ENCODE measurements around the gene GBE1.

GBE1 gene

GRCh38 chr3:81699536-81700320, 61.7 kb downstream of the GBE1 start:
- no peak for DNase-seq (ENCODE audit: low read depth in 2 of 2)

GRCh38 chr3:81696090-81696489, 65.4 kb downstream of the GBE1 start:
- no peak for DNase-seq (ENCODE audit: low read depth in 2 of 2)

DNA sequence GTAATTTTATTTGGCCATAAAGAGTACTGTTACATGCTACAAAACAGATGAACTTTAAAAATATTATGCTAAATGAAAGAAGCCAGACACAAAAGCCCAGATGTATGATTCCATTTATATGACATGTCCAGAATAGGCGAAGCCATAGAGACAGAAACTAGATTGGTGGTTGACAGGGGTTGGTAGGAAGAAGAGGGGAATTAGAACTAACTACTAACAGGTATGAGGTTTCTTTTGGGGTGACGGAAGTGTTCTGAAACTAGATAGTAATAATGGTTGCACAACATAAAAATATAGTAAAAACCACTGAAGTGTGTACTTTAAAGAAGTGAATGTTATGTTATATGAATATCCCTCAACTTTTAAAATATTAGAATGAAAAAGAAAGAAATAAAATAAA, 66.1 kb downstream of the GBE1 start:
- no peak for DNase-seq (ENCODE audit: low read depth in 2 of 2)

DNA sequence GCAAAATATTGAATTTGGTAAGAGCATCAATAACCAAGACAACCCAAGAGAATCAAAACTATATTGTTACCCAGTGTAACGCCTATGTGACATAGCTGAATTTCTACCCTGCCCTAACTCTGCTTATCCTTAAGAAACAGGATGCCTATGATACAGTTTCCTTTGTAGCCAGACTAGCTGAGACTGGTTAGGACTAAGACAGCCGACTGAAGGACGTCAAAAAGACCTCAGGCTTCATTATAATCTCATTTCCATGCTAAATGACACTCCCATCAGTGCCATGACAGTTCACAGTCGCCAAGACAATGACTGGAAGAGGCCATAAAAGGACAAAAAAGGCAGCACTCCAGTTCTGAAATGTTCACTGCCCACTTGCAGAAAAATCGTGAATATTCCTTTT, 66.8 kb downstream of the GBE1 start:
- no peak for DNase-seq (ENCODE audit: low read depth in 2 of 2)

GRCh38 chr3:81692766-81693165, 68.7 kb downstream of the GBE1 start:
- no peak for DNase-seq (ENCODE audit: low read depth in 2 of 2)

GRCh38 chr3:81689617-81690016, 71.8 kb downstream of the GBE1 start:
- DNase-seq (ENCODE audit: low read depth in 2 of 2), result no peak

GRCh38 chr3:81684751-81685395, 76.6 kb downstream of the GBE1 start:
- DNase-seq (ENCODE audit: low read depth in 2 of 2), result no peak

- DNase-seq (ENCODE audit: low read depth in 2 of 2), result no peak
Measured at GRCh38 chr3:81676706-81677456, 84.6 kb downstream of the GBE1 start.

GRCh38 chr3:81674690-81675089, 86.8 kb downstream of the GBE1 start:
- DNase-seq (ENCODE audit: low read depth in 2 of 2), result no peak

- no peak for DNase-seq (ENCODE audit: low read depth in 2 of 2)
Measured at GRCh38 chr3:81668283-81668682, 93.2 kb downstream of the GBE1 start.

- no peak for DNase-seq (ENCODE audit: low read depth in 2 of 2)
Measured at GRCh38 chr3:81666502-81667121, 94.8 kb downstream of the GBE1 start.

GRCh38 chr3:81663114-81663513, 98.3 kb downstream of the GBE1 start:
- DNase-seq (ENCODE audit: low read depth in 2 of 2), result no peak

GRCh38 chr3:81660036-81660435, 101.4 kb downstream of the GBE1 start:
- no peak for DNase-seq (ENCODE audit: low read depth in 2 of 2)

DNA sequence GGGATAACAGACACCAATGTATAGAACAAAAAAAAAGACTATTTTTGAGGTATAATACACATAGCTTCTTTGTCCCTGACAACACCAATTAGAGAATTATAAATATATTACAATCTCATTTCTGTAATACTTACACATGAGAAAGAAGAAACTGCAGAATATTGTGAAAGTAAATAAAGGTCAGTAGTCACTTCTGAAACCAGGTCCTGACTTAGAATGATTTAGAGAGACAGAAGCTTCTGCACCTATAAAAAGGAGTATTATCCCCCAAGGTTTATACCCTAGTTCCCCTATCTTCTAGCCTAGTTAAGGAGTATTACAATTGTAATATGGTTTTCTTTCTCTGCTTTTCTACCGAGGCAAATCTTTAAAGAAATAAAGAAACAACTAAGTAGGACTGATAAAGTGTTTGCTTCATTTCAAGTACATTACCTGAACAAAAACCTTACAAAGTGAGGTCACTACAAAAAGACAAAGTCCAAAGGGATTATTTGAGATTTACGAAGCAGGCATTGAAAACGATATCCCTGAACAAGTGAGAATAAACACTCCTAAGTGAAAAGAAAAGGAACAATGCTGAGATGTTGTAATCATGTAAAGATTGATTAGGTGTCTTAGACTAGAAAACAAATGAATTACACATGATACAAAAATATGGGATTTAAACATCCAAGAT, 103.0 kb downstream of the GBE1 start:
- no peak for DNase-seq (ENCODE audit: low read depth in 2 of 2)

DNA sequence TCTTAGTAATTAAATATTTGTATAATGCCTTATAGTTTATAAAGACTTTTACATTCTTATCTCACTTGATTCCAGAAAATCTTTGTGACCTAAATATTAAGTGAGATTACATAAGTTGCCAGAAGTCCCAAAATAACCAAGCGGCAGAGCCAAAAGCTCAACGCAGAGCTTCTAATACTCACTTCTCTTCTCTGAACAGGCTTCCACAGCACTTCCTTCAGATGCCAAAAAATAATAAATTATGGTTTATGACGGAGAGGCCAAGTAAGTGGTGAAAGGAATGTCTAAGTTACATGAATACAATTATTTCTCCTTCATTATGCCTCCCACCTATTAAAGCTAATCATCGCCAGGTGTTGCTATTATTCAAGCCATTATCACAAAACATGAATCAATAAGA, 110.3 kb downstream of the GBE1 start:
- DNase-seq (ENCODE audit: low read depth in 2 of 2), result no peak

DNA sequence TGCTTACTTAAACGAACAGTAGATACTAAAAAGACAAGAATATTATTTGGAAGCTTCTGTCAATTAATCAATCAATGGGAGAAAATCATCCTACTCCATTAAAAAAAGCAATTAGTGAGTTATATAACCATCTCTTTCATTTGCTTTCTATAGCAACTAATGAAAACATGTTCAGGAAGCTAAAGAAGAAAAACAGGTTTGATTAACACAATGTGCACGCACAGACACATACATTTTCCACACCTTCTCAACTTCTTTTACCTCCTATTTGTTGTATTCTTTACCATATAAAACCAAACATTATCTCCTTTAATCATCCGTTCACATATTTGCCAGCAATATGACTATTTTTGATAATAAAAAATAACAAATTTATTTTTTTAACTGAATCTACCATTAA, 111.3 kb downstream of the GBE1 start:
- DNase-seq (ENCODE audit: low read depth in 2 of 2), result no peak

DNA sequence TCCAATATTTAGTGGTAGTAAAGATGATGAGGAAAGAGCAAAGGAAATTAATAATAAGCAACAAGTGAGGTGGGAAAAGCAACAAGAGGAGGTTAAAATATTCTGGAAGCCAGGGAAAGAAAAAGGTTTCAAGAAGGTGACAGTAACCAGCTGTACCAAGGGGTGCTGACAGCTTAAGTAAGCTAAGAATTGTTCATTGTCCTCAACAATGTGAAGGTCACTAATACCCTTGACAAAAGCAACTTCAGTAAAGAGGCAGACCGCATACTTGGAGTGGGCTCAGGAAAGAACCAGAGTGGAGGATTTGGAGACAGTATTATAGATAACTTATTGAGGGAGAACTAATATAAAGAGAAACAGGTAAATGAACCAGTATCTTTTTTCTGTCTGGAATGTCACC, 116.2 kb downstream of the GBE1 start:
- DNase-seq (ENCODE audit: low read depth in 2 of 2), result no peak

GRCh38 chr3:81643721-81644120, 117.7 kb downstream of the GBE1 start:
- DNase-seq (ENCODE audit: low read depth in 2 of 2), result no peak

DNA sequence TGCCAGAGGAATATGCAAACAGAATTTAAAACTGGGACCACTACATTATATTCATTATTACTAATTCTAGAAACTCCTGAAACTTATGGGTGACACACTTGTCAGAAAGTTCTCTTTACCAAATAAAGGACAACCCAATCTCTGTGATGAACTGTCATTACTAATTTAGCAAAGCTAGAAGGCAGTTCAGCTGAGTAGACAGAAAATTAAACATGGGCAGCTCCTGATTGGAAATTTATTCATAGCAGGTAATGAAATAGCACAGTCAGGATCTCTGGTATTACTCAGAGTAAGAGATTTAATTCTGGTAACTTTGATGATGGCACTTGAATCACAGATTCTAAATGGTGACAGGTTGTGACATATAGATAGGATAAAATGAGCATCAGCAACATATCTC, 123.0 kb downstream of the GBE1 start:
- DNase-seq (ENCODE audit: low read depth in 2 of 2), result no peak

DNA sequence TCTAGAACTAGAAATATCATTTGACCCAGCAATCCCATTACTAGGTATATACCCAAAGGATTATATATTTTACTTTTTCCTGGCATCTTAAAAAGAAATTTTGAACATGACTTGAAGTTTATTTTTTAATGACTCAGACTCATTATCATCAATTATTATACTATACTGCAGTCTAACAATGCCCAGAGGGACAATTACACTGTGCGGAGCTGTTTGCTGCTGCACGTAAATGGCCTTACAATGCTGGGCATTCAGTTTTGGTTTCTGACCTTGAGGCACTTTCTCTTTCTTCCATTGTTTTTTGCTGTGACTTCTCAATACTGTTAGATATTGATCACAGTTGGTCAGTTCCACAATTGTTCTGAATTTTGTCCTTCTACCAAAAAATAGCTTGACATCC, 128.8 kb downstream of the GBE1 start:
- DNase-seq (ENCODE audit: low read depth in 2 of 2), result no peak

DNA sequence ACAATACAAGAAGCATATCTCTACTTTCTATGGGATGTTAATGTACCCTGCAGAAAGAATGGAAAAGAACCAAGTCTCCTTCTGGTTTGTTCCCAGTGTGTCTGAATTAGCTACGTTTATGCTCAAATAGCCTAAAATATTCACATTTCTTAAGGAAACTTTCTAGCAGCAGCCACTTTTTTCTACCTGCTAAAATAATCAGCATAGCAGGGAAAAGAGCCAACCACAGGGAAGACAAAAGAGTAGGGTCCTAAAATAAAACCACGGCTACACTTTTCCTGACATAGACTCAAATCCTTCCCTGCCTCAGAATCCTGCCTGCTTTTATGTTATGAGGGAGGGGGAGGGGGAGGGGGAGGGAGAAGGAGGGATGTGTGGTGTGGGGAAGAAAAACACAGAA, 136.7 kb downstream of the GBE1 start:
- DNase-seq (ENCODE audit: low read depth in 2 of 2), result no peak

GRCh38 chr3:81622395-81622794, 139.1 kb downstream of the GBE1 start:
- DNase-seq (ENCODE audit: low read depth in 2 of 2), result no peak
